GM12878 (cell line): ENCODE data around the gene AGBL4.

Experiments used
- POLR2A ChIP-seq: IDR thresholded peaks from 2 replicates; pipeline ENCODE4 v1.6.1; 2011; ENCODE audit warnings: low read depth, mild to moderate bottlenecking, low read length
- RFX5 ChIP-seq: IDR thresholded peaks from 2 replicates; pipeline ENCODE4 v1.6.1; 2011; ENCODE audit warnings: low read depth, low read length, improper control_type of control experiment

DNA sequence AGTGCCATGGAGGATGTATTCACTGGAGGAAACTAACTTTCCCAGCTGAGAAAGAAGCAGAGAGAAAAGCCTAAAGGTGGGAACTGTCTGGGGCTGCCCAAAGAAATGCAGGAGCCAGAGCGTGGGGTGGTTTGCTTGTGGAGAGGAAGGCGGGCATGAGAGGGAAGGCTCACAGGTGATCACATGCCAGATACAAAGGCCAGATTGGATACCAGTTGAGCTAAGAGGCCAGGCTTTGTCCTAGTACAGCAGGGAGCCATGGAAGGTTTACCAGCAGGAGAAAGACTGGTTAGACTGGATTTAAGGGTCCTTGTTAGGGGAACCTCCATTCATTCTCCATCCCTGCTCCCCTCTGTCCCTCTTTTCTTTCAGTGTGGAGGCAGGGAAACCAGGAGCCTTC, 1313.4 kb downstream of the AGBL4 start:
- TF ChIP-seq RFX5 (no peak), POLR2A (no peak)
